PC-9 (cell line): ENCODE measurements around the gene INTS4. TPM values are rescaled to one million over a fixed set of nuclear protein-coding genes. Genes with fewer than 3 reads are reported as not detected.

Source experiments
- BruUV-seq: library from RNA; stranded (reverse); fragments of 400-500 nt; replicated peaks from 2 replicates; lab custom pipeline; 2021; lab: Mats Ljungman, UMichigan
- CTCF ChIA-PET: fragments of 300-600 bp; sonication (Branson Sonifier 250); formaldehyde crosslinking; loops from one replicate; lab custom pipeline; 2022; ENCODE audit warnings: antibody characterized with exemption; lab: Charles Lee
- POLR2A ChIA-PET: fragments of 300-600 bp; sonication (Branson Sonifier 250); formaldehyde crosslinking; loops from one replicate; lab custom pipeline; 2022; ENCODE audit warnings: antibody characterized with exemption; ENCODE audit not compliant: unreplicated experiment; lab: Charles Lee
- DNase-seq, 2 experiments: peaks; one replicate each; pipeline versions ENCODE4 v3.0.0 to v3.0.0-alpha.2; 2015 to 2022; ENCODE audit warnings: mixed read lengths in 1 of 2
- H2AFZ ChIP-seq: fragments of 200-600 bp; sonication (generic); 2 replicates; pipeline ENCODE4 v1.8.1; 2017; ENCODE audit warnings: antibody characterized with exemption
- H3F3A ChIP-seq: fragments of 200-600 bp; sonication (generic); 2 replicates; pipeline ENCODE4 v1.8.1; 2017; ENCODE audit warnings: antibody characterized with exemption, mild to moderate bottlenecking, low read depth; ENCODE audit not compliant: insufficient read depth
- H3K27ac ChIP-seq: fragments of 200-600 bp; sonication (generic); 2 replicates; pipeline ENCODE4 v1.6.1; 2016; ENCODE audit warnings: mixed run types
- H3K27me3 ChIP-seq: fragments of 200-600 bp; sonication (generic); 2 replicates; pipeline ENCODE4 v1.6.1; 2016; ENCODE audit warnings: low read depth, mixed run types; ENCODE audit not compliant: insufficient read depth
- H3K36me3 ChIP-seq: fragments of 200-600 bp; sonication (generic); 2 replicates; pipeline ENCODE4 v1.6.1; 2016; ENCODE audit warnings: low read depth, mixed run types
- H3K4me1 ChIP-seq: fragments of 200-600 bp; sonication (generic); replicated peaks from 2 replicates; pipeline ENCODE4 v1.6.1; 2016; ENCODE audit warnings: mixed run types; ENCODE audit not compliant: insufficient read depth
- H3K4me2 ChIP-seq: fragments of 200-600 bp; sonication (generic); 2 replicates; pipeline ENCODE4 v1.6.1; 2017; ENCODE audit warnings: mixed run types
- H3K4me3 ChIP-seq: fragments of 200-600 bp; sonication (generic); 2 replicates; pipeline ENCODE4 v1.6.1; 2016; ENCODE audit warnings: mixed run types
- H3K79me2 ChIP-seq: fragments of 200-600 bp; sonication (generic); 2 replicates; pipeline ENCODE4 v1.6.1; 2017; ENCODE audit warnings: low read depth, mixed run types
- H3K9me2 ChIP-seq: fragments of 200-600 bp; sonication (generic); 2 replicates; pipeline ENCODE4 v1.8.1; 2017; ENCODE audit warnings: mild to moderate bottlenecking; ENCODE audit not compliant: insufficient read depth
- H3K9me3 ChIP-seq: fragments of 200-600 bp; sonication (generic); 2 replicates; pipeline ENCODE4 v1.8.1; 2016; ENCODE audit warnings: low read depth; ENCODE audit not compliant: insufficient read depth
- H4K20me1 ChIP-seq: fragments of 200-600 bp; sonication (generic); 2 replicates; pipeline ENCODE4 v1.8.1; 2017; ENCODE audit not compliant: insufficient read depth
- CTCF ChIP-seq: fragments of 200-600 bp; sonication (generic); conservative IDR thresholded peaks from 2 replicates; pipeline ENCODE4 v1.6.1; 2017; ENCODE audit warnings: mixed run types, antibody characterized with exemption, mild to moderate bottlenecking, moderate library complexity
- EZH2 ChIP-seq: fragments of 200-600 bp; sonication (generic); IDR thresholded peaks from 2 replicates; pipeline ENCODE4 v1.8.0; 2017; ENCODE audit warnings: antibody characterized with exemption, low read depth
- intact Hi-C: fragments of 100-400 bp; cut with micrococcal nuclease; formaldehyde crosslinking; loops from one replicate; pipeline ENCODE4 v1.10.0; 2022; ENCODE audit not compliant: unreplicated experiment
- total RNA-seq: library from RNA; stranded (reverse); gene quantifications from 2 replicates; pipeline ENCODE4 v1.2.3, GENCODE V29; 2021

The INTS4 gene
- total RNA-seq, 1 experiment from 2014 or later: 53.8 TPM

DNA sequence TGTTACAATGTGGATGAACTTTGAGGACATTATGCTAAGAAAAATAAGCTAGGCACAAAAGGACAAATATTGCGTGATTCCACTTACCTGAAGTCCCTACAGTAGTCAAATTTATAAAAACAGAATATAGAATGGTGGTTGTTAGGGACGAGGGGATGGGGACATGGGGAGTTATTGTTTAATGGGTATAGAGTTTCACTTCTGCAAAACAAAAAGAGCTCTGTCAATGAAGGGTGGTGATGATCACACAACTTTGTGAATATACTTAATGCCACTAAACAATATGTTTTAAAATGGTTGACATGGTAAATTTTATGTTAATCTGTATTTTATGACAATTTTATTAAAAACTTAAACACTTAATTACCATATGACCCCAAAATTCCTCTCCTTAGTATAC lies 26.1 kb downstream of the INTS4 start:
- no peaks in the 10 kb centered on the region for H3K4me1 ChIP-seq
- H3F3A ChIP-seq: no peaks in the 10 kb centered on the region
- no peak overlapping the region for H2AFZ ChIP-seq
- ChIA-PET POLR2A (no interaction called here), CTCF (interaction anchor here (0.6 kb wide), 1 partner anchor 87 kb away, joined by 8 read pairs; no protein-coding TSS in a partner anchor)
- intact Hi-C loops: no loop called here
- H3K36me3 ChIP-seq: no peaks in the 10 kb centered on the region; the same call in 1 of the 2 replicates
- no peaks in the 10 kb centered on the region for H4K20me1 ChIP-seq
- no peak overlapping the region for H3K4me2 ChIP-seq
- no peaks in the 10 kb centered on the region for H3K27me3 ChIP-seq
- H3K9me2 ChIP-seq: no peaks in the 10 kb centered on the region
- no peak overlapping the region for H3K27ac ChIP-seq
- H3K9me3 ChIP-seq: no peaks in the 10 kb centered on the region
- H3K4me3 ChIP-seq: no peak overlapping the region
- BruUV-seq: no TSS peak
- no peak for DNase-seq
- TF ChIP-seq CTCF: no peak
- no peak for TF ChIP-seq EZH2
- no peaks in the 10 kb centered on the region for H3K79me2 ChIP-seq

GRCh38 chr11:77967753-77968152 lies 26.7 kb downstream of the INTS4 start:
- H3K27me3 ChIP-seq: no peaks in the 10 kb centered on the region
- CTCF ChIA-PET: interaction anchor here (0.6 kb wide), 1 partner anchor 87 kb away, joined by 8 read pairs; no protein-coding TSS in a partner anchor
- DNase-seq: peak in 1 of 2 experiments; percentile 34
- no peaks in the 10 kb centered on the region for H3K9me3 ChIP-seq
- H2AFZ ChIP-seq: no peak overlapping the region
- H3K79me2 ChIP-seq: no peaks in the 10 kb centered on the region
- no peak for TF ChIP-seq CTCF
- TF ChIP-seq EZH2: no peak
- H3K9me2 ChIP-seq: no peaks in the 10 kb centered on the region
- no peak overlapping the region for H3K27ac ChIP-seq
- intact Hi-C loops: no loop called here
- H3K4me2 ChIP-seq: no peak overlapping the region
- H3K36me3 ChIP-seq: no peaks in the 10 kb centered on the region
- no peak overlapping the region for H3K4me3 ChIP-seq
- no peaks in the 10 kb centered on the region for H3F3A ChIP-seq
- POLR2A ChIA-PET: no interaction called here
- BruUV-seq: no TSS peak
- no peaks in the 10 kb centered on the region for H4K20me1 ChIP-seq
- H3K4me1 ChIP-seq: no peaks in the 10 kb centered on the region

GRCh38 chr11:77967121-77967520 lies 27.3 kb downstream of the INTS4 start:
- Histone ChIP-seq H3K9me3 (no peaks in the 10 kb centered on the region), H3K79me2 (no peaks in the 10 kb centered on the region), H3K9me2 (no peaks in the 10 kb centered on the region), H3F3A (no peaks in the 10 kb centered on the region), H2AFZ (no peak overlapping the region), H4K20me1 (no peaks in the 10 kb centered on the region), H3K27me3 (no peaks in the 10 kb centered on the region), H3K36me3 (no peaks in the 10 kb centered on the region), H3K27ac (no peak overlapping the region), H3K4me3 (no peak overlapping the region), H3K4me1 (no peaks in the 10 kb centered on the region), H3K4me2 (no peak overlapping the region)
- no peak for TF ChIP-seq EZH2
- no peak for TF ChIP-seq CTCF
- ChIA-PET CTCF (no interaction called here), POLR2A (no interaction called here)
- no peak for DNase-seq
- no TSS peak for BruUV-seq
- intact Hi-C loops: no loop called here
